NK-92 (cell line): ENCODE data around the gene SNAI1.
"Not testable (repeated sequence)": the region's sequence is repeated elsewhere in the genome, so short reads cannot be mapped to it uniquely, and the experiment has no call there.

Source experiments
- DNase-seq: peaks from one replicate; lab custom pipeline; 2025; ENCODE audit not compliant: unreplicated experiment; lab: John Stamatoyannopoulos, UW

SNAI1 gene

GRCh38 chr20:49985617-49986016, 2.8 kb downstream of the SNAI1 start:
- no peak for DNase-seq

GRCh38 chr20:49986049-49986448, 3.3 kb downstream of the SNAI1 start:
- DNase-seq, result no peak

- DNase-seq, result no peak
Measured at GRCh38 chr20:49987015-49987867, 4.5 kb downstream of the SNAI1 start.

- DNase-seq, result no peak
Measured at GRCh38 chr20:49987868-49988690, 5.3 kb downstream of the SNAI1 start.

- no peak for DNase-seq
Measured at GRCh38 chr20:49989234-49990065, 6.7 kb downstream of the SNAI1 start.

GRCh38 chr20:49990271-49990720, 7.5 kb downstream of the SNAI1 start:
- DNase-seq, result no peak

- DNase-seq, result no peak
Measured at GRCh38 chr20:49993301-49993751, 10.5 kb downstream of the SNAI1 start.

GRCh38 chr20:49995586-49995985, 12.8 kb downstream of the SNAI1 start:
- DNase-seq, result no peak

GRCh38 chr20:49998478-49999188, 15.9 kb downstream of the SNAI1 start:
- not testable (repeated sequence) for DNase-seq

- no peak for DNase-seq
Measured at GRCh38 chr20:49999329-49999728, 16.5 kb downstream of the SNAI1 start.

- DNase-seq, result not testable (repeated sequence)
Measured at GRCh38 chr20:50000548-50001222, 17.9 kb downstream of the SNAI1 start.

GRCh38 chr20:50001784-50002311, 19.1 kb downstream of the SNAI1 start:
- DNase-seq, result no peak

GRCh38 chr20:50003253-50003656, 20.5 kb downstream of the SNAI1 start:
- DNase-seq, result no peak

GRCh38 chr20:50004229-50004628, 21.4 kb downstream of the SNAI1 start:
- no peak for DNase-seq

- DNase-seq, result no peak
Measured at GRCh38 chr20:50005471-50005981, 22.7 kb downstream of the SNAI1 start.

- no peak for DNase-seq
Measured at GRCh38 chr20:50007369-50007768, 24.6 kb downstream of the SNAI1 start.

GRCh38 chr20:50008007-50008406, 25.2 kb downstream of the SNAI1 start:
- no peak for DNase-seq

- DNase-seq, result no peak
Measured at GRCh38 chr20:50009521-50010454, 27.0 kb downstream of the SNAI1 start.
